Measurements from ENCODE around the gene LZTS2.

LZTS2 gene

GRCh38 chr10:101041252-101041761, 41.7 kb downstream of the LZTS2 start:
- Histone ChIP-seq H3K27ac (ENCODE audit: low read length) (peak overlapping the region; percentile 88; the same call in 1 of the 2 replicates), H3K27me3 (ENCODE audit: insufficient read depth, low read length, poor library complexity) (no peaks in the 10 kb centered on the region), H3K4me3 (ENCODE audit: low read depth in 1 of 2, low read length in 2 of 2) (no peak overlapping the region), H3K4me2 (ENCODE audit: insufficient read depth, low read length) (peak overlapping the region; percentile 88), H3K79me2 (ENCODE audit: insufficient read depth, low read length) (peaks cover 9% of the 10 kb centered on the region), H3K36me3 (ENCODE audit: insufficient read depth, low read length) (no peaks in the 10 kb centered on the region), H3K4me1 (ENCODE audit: insufficient read depth, low read length) (peaks cover 29% of the 10 kb centered on the region), H3K9ac (ENCODE audit: low read depth, low read length) (no peak overlapping the region), H4K20me1 (ENCODE audit: insufficient read depth, low read length) (peaks cover 13% of the 10 kb centered on the region; the same call in 1 of the 2 replicates), H2AFZ (ENCODE audit: low read depth, low read length) (no peak overlapping the region), H3K9me3 (ENCODE audit: insufficient read depth, low read length, severe bottlenecking) (no peaks in the 10 kb centered on the region)
- ATAC-seq (ENCODE audit: insufficient read depth, low read depth) (peak; percentile 80), DNase-seq (peak; percentile 82)
- TF ChIP-seq CTCF (IDR thresholded peaks at IDR 0.05; ENCODE audit: borderline replicate concordance, extremely low read depth, low read length, poor library complexity, severe bottlenecking) (peak; percentile 93), EZH2 (IDR thresholded peaks at IDR 0.05; ENCODE audit: borderline replicate concordance, low read depth, low read length, severe bottlenecking) (no peak)

- peaks cover 9% of the 10 kb centered on the region; the same call in 1 of the 2 replicates for H4K20me1 ChIP-seq (ENCODE audit: insufficient read depth, low read length)
- H3K36me3 ChIP-seq (ENCODE audit: insufficient read depth, low read length), result no peaks in the 10 kb centered on the region
- H3K27ac ChIP-seq (ENCODE audit: low read length), result peak overlapping the region; percentile 88
- peak overlapping the region; percentile 83 for H2AFZ ChIP-seq (ENCODE audit: low read depth, low read length)
- ATAC-seq (ENCODE audit: insufficient read depth, low read depth) (no peak), DNase-seq (no peak)
- H3K4me1 ChIP-seq (ENCODE audit: insufficient read depth, low read length), result peaks cover 29% of the 10 kb centered on the region
- H3K27me3 ChIP-seq (ENCODE audit: insufficient read depth, low read length, poor library complexity), result no peaks in the 10 kb centered on the region
- H3K9ac ChIP-seq (ENCODE audit: low read depth, low read length), result peak overlapping the region; percentile 62
- peak overlapping the region; percentile 29 to 75; a peak in 3 of 4 replicates for H3K4me3 ChIP-seq (ENCODE audit: low read depth in 1 of 2, low read length in 2 of 2)
- TF ChIP-seq EZH2 (IDR thresholded peaks at IDR 0.05; ENCODE audit: borderline replicate concordance, low read depth, low read length, severe bottlenecking) (no peak), CTCF (IDR thresholded peaks at IDR 0.05; ENCODE audit: borderline replicate concordance, extremely low read depth, low read length, poor library complexity, severe bottlenecking) (no peak)
- peak overlapping the region; percentile 88 for H3K4me2 ChIP-seq (ENCODE audit: insufficient read depth, low read length)
- H3K79me2 ChIP-seq (ENCODE audit: insufficient read depth, low read length), result peaks cover 9% of the 10 kb centered on the region
- H3K9me3 ChIP-seq (ENCODE audit: insufficient read depth, low read length, severe bottlenecking), result no peaks in the 10 kb centered on the region
Measured at GRCh38 chr10:101042118-101042517, 42.5 kb downstream of the LZTS2 start.

- H3K9ac ChIP-seq (ENCODE audit: low read depth, low read length), result peak overlapping the region; percentile 62
- peak overlapping the region; percentile 29 to 75; a peak in 3 of 4 replicates for H3K4me3 ChIP-seq (ENCODE audit: low read depth in 1 of 2, low read length in 2 of 2)
- no peaks in the 10 kb centered on the region for H3K27me3 ChIP-seq (ENCODE audit: insufficient read depth, low read length, poor library complexity)
- H3K36me3 ChIP-seq (ENCODE audit: insufficient read depth, low read length), result no peaks in the 10 kb centered on the region
- peak overlapping the region; percentile 83 for H2AFZ ChIP-seq (ENCODE audit: low read depth, low read length)
- H3K79me2 ChIP-seq (ENCODE audit: insufficient read depth, low read length), result peaks cover 9% of the 10 kb centered on the region
- DNase-seq, result peak; percentile 91
- H3K4me2 ChIP-seq (ENCODE audit: insufficient read depth, low read length), result peak overlapping the region; percentile 88
- peak overlapping the region; percentile 88 for H3K27ac ChIP-seq (ENCODE audit: low read length)
- TF ChIP-seq CTCF (IDR thresholded peaks at IDR 0.05; ENCODE audit: borderline replicate concordance, extremely low read depth, low read length, poor library complexity, severe bottlenecking) (no peak), EZH2 (IDR thresholded peaks at IDR 0.05; ENCODE audit: borderline replicate concordance, low read depth, low read length, severe bottlenecking) (no peak)
- no peaks in the 10 kb centered on the region for H3K9me3 ChIP-seq (ENCODE audit: insufficient read depth, low read length, severe bottlenecking)
- H4K20me1 ChIP-seq (ENCODE audit: insufficient read depth, low read length), result peaks cover 9% of the 10 kb centered on the region; the same call in 1 of the 2 replicates
- peaks cover 29% of the 10 kb centered on the region for H3K4me1 ChIP-seq (ENCODE audit: insufficient read depth, low read length)
- ATAC-seq (ENCODE audit: insufficient read depth, low read depth), result peak; percentile 90
Measured at GRCh38 chr10:101042667-101043362, 43.2 kb downstream of the LZTS2 start.
